ENCODE results near the gene CD101. TPM values are rescaled to one million over a fixed set of nuclear protein-coding genes. Genes with fewer than 3 reads are reported as not detected.

CD101 gene
- total and polyA plus RNA-seq, 2 of the 8 experiments (the other 6 are each of a cell fraction or from before 2014, with no cell fraction given) = 1.1 to 1.2 TPM

- ChIA-PET CTCF (ENCODE audit: partially characterized antibody) (interaction anchor here (0.6 to 2.5 kb wide), 8 partner anchors 13 to 247 kb away, joined by 3 to 8 read pairs (median 4); no protein-coding TSS in a partner anchor), POLR2A (ENCODE audit: partially characterized antibody) (no interaction called here)
- Histone ChIP-seq H2AK5ac (ENCODE audit: low read depth, low read length) (no peak overlapping the region), H2BK5ac (ENCODE audit: low read depth, low read length) (no peak overlapping the region), H4K5ac (ENCODE audit: insufficient read length, low read depth, low read length) (no peak overlapping the region), H4K20me1 (replicated peaks in 1 of 2; ENCODE audit: control insufficient read depth in 1 of 2, insufficient read depth in 2 of 2, low read length in 2 of 2) (peaks cover 0 to 1% of the 10 kb centered on the region in 2 experiments), H3K4ac (replicated peaks; ENCODE audit: insufficient read length, low read depth, low read length) (no peak overlapping the region), H3K23me2 (ENCODE audit: low read depth, low read length) (no peaks in the 10 kb centered on the region), H3K27ac (ENCODE audit: low read depth, low read length) (no peak overlapping the region), H3K4me3 (ENCODE audit: extremely low read depth in 1 of 4, insufficient read depth in 2 of 4, low read depth in 3 of 4, low read length in 4 of 4) (no peak overlapping the region), H3K18ac (ENCODE audit: extremely low read depth, low read length) (no peak overlapping the region), H3K14ac (ENCODE audit: insufficient read length) (no peak overlapping the region), H2BK15ac (ENCODE audit: low read length) (no peak overlapping the region), H3K9ac (replicated peaks in 1 of 4; ENCODE audit: extremely low read depth in 1 of 4, low read depth in 3 of 4, low read length in 3 of 4) (no peak overlapping the region), H2BK20ac (ENCODE audit: low read length) (no peak overlapping the region), H3K4me2 (ENCODE audit: insufficient read depth in 1 of 2, low read depth in 2 of 2, low read length in 2 of 2) (no peak overlapping the region), H2BK120ac (replicated peaks; ENCODE audit: low read depth, low read length) (no peak overlapping the region), H3K23ac (ENCODE audit: insufficient read length) (no peak overlapping the region), H3K4me1 (replicated peaks in 1 of 4; ENCODE audit: control insufficient read depth in 3 of 4, insufficient read depth in 4 of 4, low read length in 3 of 4) (peaks cover 0 to 8% (median 3%) of the 10 kb centered on the region in 4 experiments; a peak in 3 of 7 replicates), H3K79me2 (ENCODE audit: control insufficient read depth in 1 of 2, insufficient read depth in 2 of 2, low read length in 2 of 2) (no peaks in the 10 kb centered on the region), H4K91ac (replicated peaks; ENCODE audit: insufficient read length, low read length) (no peak overlapping the region), H3K36me3 (ENCODE audit: control insufficient read depth in 2 of 4, insufficient read depth in 4 of 4, low read length in 3 of 4) (peaks cover 0 to 4% (median under 1%) of the 10 kb centered on the region in 4 experiments; a peak in 2 of 8 replicates), H3K27me3 (replicated peaks in 1 of 4; ENCODE audit: control insufficient read depth in 3 of 4, extremely low read depth in 1 of 4, insufficient read depth in 3 of 4, low read length in 3 of 4) (no peaks in the 10 kb centered on the region), H2AFZ (ENCODE audit: low read length) (no peak overlapping the region), H3K9me3 (ENCODE audit: insufficient read depth in 2 of 2, low read depth in 1 of 2, low read length in 1 of 2) (no peaks in the 10 kb centered on the region), H3K79me1 (ENCODE audit: low read depth, low read length) (no peaks in the 10 kb centered on the region), H3K56ac (replicated peaks; ENCODE audit: insufficient read length, low read depth, low read length) (no peak overlapping the region), H2BK12ac (ENCODE audit: low read depth, low read length) (no peak overlapping the region), H4K8ac (ENCODE audit: extremely low read depth, insufficient read depth, low read length) (no peak overlapping the region)
- DNase-seq (ENCODE audit: low read depth in 1 of 2, low spot score in 2 of 2) (no peak), FAIRE-seq (no peak)
- WGBS, 2 experiments (ENCODE audit: extremely low coverage in 1 of 2, insufficient coverage in 1 of 2, insufficient read length in 1 of 2, insufficient replicate concordance in 2 of 2, low coverage in 1 of 2, low lambda C conversion rate in 2 of 2, missing lambda C conversion rate in 1 of 2) = 82% methylated on average over 4 of the region's 4 CpGs; no CpG with 5 or more reads in 1 of the 2 experiments
- TF ChIP-seq SRF (IDR thresholded peaks at IDR 0.05; ENCODE audit: low read depth, low read length) (no peak), CHD1 (IDR thresholded peaks at IDR 0.05; ENCODE audit: low read depth, low read length) (no peak), KDM5A (IDR thresholded peaks at IDR 0.05; ENCODE audit: low read length) (no peak), RAD21 (IDR thresholded peaks at IDR 0.05 in 1 of 2, conservative IDR thresholded peaks at IDR 0.05 in 1 of 2; ENCODE audit: low read depth in 2 of 2, low read length in 2 of 2) (no peak), BACH1 (IDR thresholded peaks at IDR 0.05; ENCODE audit: low read length) (no peak), SIX5 (IDR thresholded peaks at IDR 0.05; ENCODE audit: low read depth, low read length) (no peak), USF2 (IDR thresholded peaks at IDR 0.05; ENCODE audit: low read length) (no peak), BCL11A (IDR thresholded peaks at IDR 0.05; ENCODE audit: low read depth in 2 of 2, low read length in 2 of 2) (no peak), MAFK (IDR thresholded peaks at IDR 0.05; ENCODE audit: low read depth, low read length) (no peak), CEBPB (IDR thresholded peaks at IDR 0.05; ENCODE audit: low read depth, low read length) (no peak), TBP (IDR thresholded peaks at IDR 0.05; ENCODE audit: low read depth, low read length) (no peak), NRF1 (IDR thresholded peaks at IDR 0.05; ENCODE audit: low read depth, low read length) (no peak), RXRA (IDR thresholded peaks at IDR 0.05; ENCODE audit: insufficient read depth, low read depth, low read length) (no peak), GABPA (IDR thresholded peaks at IDR 0.05; ENCODE audit: borderline replicate concordance, insufficient read depth, low read length) (no peak)
Observed at GRCh38 chr1:116983678-116984077, 17.9 kb upstream of the CD101 start.
